HuH-7.5 (cell line): ENCODE results near the gene NRF1.

Experiments
- DNase-seq: peaks from one replicate; pipeline ENCODE4 v3.0.0; 2011; ENCODE audit warnings: low spot score

Gene NRF1

GRCh38 chr7:129740574-129741410 lies 129.3 kb downstream of the NRF1 start:
- DNase-seq = no peak

GRCh38 chr7:129741743-129742213 lies 130.3 kb downstream of the NRF1 start:
- DNase-seq = no peak

- DNase-seq = no peak
These were observed 130.7 kb downstream of the NRF1 start for GRCh38 chr7:129742256-129742655.

GRCh38 chr7:129746857-129747529 lies 135.5 kb downstream of the NRF1 start:
- no peak for DNase-seq

- no peak for DNase-seq
These were observed 137.0 kb downstream of the NRF1 start for GRCh38 chr7:129748356-129749109.

DNA sequence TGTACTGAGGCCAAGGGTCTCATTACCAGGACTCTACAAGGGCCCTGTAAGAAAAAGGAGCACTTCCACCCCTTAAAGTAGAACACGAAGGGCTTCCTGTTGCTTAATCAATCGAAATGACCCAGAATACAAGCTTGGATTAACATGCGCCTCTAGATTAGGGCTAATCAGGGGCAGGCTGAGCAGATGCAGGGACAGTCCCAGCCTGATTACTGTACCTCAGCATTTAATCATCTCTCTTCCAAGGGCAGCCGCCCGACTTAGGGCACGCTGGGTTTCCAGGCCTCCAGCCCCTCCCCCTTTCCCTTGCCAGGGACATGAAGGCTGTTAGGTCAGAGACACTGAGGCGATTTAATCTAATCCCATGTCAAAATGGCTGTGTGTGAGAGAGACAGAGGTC lies 138.6 kb downstream of the NRF1 start:
- DNase-seq = no peak

GRCh38 chr7:129750501-129750900 lies 139.0 kb downstream of the NRF1 start:
- DNase-seq = no peak

GRCh38 chr7:129751916-129752315 lies 140.4 kb downstream of the NRF1 start:
- DNase-seq = no peak

DNA sequence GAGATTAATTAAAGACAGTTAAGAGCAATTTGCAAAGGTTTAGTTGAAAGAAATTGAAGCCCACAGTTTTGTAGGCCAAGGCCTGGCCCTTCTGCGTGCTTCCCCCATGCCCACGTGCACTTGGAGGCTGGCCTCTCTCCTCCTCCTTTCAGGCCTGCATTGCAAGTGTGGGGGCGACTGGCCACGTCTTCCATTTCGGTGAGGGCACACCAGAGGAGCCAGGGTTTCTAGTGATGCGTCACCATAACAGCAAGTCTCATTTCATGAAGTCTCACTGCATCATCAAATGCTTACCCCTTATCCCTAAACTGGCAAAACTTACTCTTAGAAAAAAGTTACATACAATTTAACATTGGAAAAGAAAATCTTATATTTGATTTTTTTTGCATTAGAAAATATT lies 141.2 kb downstream of the NRF1 start:
- DNase-seq = no peak

DNA sequence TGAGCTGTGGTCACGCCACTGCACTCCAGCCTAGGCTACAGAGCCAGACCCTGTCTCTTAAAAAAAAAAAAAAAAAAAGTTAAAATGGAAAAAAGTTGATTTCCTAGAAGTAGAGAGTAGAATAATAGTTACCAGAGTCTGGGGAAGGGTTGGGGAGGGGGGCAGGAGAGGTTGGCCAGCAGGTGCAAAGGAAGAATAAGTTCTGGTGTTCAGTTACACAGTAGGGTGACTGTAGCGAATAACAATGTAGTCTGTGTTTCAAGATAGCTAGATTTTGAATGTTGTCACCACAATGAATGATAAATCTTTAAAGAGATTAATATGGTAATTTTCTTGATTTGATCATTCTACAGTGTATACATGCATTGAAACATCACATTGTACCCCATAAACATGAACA lies 142.9 kb downstream of the NRF1 start:
- DNase-seq = no peak

GRCh38 chr7:129757991-129758390 lies 146.5 kb downstream of the NRF1 start:
- DNase-seq = no peak

GRCh38 chr7:129762387-129762969 lies 151.0 kb downstream of the NRF1 start:
- no peak for DNase-seq

DNA sequence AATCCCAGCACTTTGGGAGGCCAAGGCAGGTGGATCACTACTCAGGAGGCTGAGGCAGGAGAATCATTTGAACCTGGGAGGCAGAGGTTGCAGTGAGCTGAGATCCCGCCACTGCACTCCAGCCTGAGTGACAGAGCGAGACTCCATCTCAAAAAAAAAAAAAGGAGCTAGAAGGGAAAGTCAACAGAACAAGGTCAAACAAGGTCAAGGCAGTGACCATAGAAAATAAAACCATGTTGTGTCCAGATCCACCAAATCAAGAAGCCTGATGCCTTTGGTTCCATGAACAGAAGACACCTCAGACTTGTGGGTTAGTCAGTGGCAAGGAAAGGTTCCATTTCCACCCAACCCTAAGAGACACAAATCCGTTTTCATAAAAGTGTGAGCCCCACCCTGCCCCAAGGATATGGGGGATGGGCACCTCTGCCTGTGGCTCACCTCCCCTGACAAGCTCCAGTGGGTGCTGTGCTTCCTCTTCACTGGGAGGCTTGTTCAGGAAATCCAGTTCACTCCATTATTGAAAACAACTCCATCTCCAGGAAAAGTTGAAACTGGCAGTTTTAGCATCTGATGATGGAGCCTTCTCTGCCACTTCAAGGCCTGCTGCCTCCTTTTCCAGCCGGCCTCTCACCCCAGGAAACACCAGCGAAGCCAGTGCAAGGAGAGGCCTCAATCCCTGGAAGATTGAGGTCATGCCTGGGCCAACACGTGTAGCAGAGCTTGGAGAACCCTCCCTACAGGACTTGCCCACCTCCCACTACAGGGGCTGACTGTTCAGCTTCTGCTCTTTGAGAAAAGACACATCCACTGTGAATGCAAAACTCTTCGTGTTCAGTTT lies 152.9 kb downstream of the NRF1 start:
- no peak for DNase-seq

- no peak for DNase-seq
These were observed 153.8 kb downstream of the NRF1 start for GRCh38 chr7:129765352-129765751.

DNA sequence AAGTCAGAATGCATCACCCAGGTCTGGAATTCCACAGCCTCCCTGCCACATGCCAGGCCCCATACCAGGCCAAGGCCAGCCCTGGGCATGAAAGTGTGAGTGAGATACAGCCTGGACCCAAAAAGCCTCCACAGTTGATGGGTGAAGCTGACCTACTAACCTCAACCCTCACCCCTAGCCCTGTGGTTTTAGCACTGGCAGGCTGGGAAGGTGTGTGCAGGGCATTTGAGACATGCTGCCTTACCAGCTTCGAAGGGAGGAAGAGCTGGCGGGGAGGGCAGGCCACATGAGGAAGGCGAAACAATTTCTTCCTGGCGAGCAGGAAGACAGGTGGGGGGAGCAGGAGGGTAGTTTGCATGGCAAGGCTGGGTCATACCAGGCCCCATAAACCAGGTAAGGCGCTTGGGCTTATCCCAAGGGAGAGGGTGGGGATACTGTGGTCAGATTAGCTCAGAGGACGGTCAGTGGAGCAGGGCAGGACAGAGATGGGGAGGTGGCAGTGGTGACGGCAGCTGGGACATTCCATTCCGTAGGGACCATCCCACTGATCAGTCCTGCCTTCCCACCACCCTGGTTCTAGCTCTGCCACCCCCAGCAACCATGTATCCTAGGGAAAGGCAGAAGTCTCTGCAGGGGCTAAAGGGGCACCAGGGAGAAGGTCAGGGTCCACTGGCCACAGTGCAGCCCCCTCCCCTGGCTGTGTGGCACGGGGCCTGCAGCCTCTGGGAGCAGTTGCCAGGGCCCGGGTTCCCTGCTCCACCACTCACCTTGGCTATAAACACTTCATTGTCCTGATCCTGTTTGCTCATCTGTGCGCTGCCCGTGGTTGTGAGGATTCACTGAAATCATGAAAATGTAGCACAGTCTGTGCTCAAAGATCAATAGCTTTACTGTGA lies 155.8 kb downstream of the NRF1 start:
- no peak for DNase-seq

DNA sequence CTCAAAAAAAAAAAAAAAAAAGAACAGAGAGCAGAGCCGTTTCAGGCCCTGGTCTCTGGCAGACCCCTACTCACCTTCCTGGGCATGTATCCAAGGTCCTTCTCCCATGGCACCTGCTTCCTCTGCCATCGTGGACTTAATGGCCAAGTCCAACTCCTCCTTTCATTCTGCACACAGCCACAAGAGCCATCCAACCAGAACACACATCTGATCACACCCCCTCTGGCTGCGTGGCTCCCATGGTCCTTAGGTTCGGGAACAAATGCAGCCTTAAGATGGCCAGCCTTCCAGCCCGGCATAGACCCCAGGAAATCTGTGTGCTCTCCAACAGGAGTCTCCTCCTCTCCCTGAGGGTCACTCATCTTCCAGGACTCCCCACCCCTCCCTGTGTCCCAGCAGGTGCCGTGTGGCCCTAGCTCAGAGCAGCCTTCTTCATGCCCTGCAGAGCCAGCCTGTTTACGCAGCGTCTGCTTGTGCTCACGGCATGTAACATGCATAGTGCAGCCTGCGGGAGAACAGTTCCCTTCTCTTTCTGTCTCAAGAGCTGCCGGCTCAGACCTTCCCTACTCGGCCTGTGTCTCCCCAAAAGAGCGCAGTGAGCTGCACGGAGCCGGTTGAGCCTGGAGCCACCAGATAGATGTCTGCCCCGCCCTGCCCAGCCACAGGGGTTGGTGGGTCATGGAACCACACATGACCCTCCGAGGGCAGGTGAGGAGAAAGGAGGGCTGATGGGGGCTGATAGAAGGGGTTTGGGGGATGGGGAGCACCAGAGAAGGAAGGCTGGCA lies 157.3 kb downstream of the NRF1 start:
- no peak for DNase-seq

DNA sequence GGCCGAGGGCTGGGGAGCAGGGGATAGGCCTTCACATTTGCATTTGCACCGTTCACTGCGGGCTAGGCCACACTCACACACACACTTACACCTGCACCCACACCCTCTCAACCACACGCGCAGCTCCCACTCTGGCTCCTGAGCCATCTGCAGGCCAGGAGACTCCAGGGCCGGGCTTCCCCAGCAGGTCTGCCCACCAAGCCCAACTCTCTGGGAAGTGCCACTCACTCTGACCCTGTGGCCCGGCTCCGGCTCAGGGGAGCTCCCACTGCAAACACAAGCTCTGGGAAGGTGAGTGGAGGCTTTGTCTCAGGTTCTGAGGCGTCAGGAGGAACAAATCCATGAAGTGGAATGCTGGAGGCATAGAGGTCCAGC lies 157.9 kb downstream of the NRF1 start:
- DNase-seq = no peak

- no peak for DNase-seq
These were observed 158.6 kb downstream of the NRF1 start for GRCh38 chr7:129769866-129770808.
